NCI-H2196 (cell line): ENCODE results near the gene FAM162A.
"Not testable (repeated sequence)": the region's sequence is repeated elsewhere in the genome, so short reads cannot be mapped to it uniquely, and the experiment has no call there.

ENCODE experiments used
- DNase-seq: peaks from one replicate; lab custom pipeline; 2025; ENCODE audit not compliant: unreplicated experiment; lab: John Stamatoyannopoulos, UW

Gene FAM162A

GRCh38 chr3:122415762-122416654 is 32.0 kb downstream of the FAM162A start, which contains the start of gene WDR5B:
Gene WDR5B (minus strand): TSS chr3:122416062. CDS start chr3:122415528, 534 bp downstream.
- no peak for DNase-seq

GRCh38 chr3:122416966-122417365 is 33.0 kb downstream of the FAM162A start:
- DNase-seq = no peak

GRCh38 chr3:122421101-122421500 is 37.1 kb downstream of the FAM162A start:
- no peak for DNase-seq

- no peak for DNase-seq
Observed at GRCh38 chr3:122421836-122422235, 37.9 kb downstream of the FAM162A start.

- no peak for DNase-seq
Observed at GRCh38 chr3:122427857-122428471, 44.0 kb downstream of the FAM162A start.

GRCh38 chr3:122430371-122430770 is 46.4 kb downstream of the FAM162A start:
- no peak for DNase-seq

GRCh38 chr3:122435950-122436349 is 52.0 kb downstream of the FAM162A start:
- no peak for DNase-seq

- DNase-seq = no peak
Observed at GRCh38 chr3:122443090-122443489, 59.1 kb downstream of the FAM162A start.

GRCh38 chr3:122443762-122444490 is 59.9 kb downstream of the FAM162A start:
- not testable (repeated sequence) for DNase-seq

GRCh38 chr3:122444491-122444887 is 60.5 kb downstream of the FAM162A start:
- not testable (repeated sequence) for DNase-seq

- DNase-seq = not testable (repeated sequence)
Observed at GRCh38 chr3:122448218-122448617, 64.2 kb downstream of the FAM162A start.

- DNase-seq = no peak
Observed at GRCh38 chr3:122451371-122451770, 67.4 kb downstream of the FAM162A start.

- no peak for DNase-seq
Observed at GRCh38 chr3:122456074-122456473, 72.1 kb downstream of the FAM162A start.

GRCh38 chr3:122457706-122458105 is 73.7 kb downstream of the FAM162A start:
- no peak for DNase-seq

- no peak for DNase-seq
Observed at GRCh38 chr3:122458992-122459391, 75.0 kb downstream of the FAM162A start.

GRCh38 chr3:122461806-122462205 is 77.8 kb downstream of the FAM162A start:
- no peak for DNase-seq
